Adrenal gland (tissue), 5 donors: ENCODE data around the gene PIP4K2B.

Experiments
- CTCF ChIP-seq, 6 experiments: fragments of 450-650 bp in 4 of 6; fragments of 200-600 bp in 2 of 6; sonication (generic) in 1 of 6; IDR thresholded peaks; 1 replicate in 5 of 6; 2 replicates in 1 of 6; pipeline versions ENCODE4 v1.5.1 to v1.8.0; 2016 to 2021; ENCODE audit warnings: antibody characterized with exemption in 6 of 6, mild to moderate bottlenecking in 2 of 6, moderate library complexity in 1 of 6
- POLR2A ChIP-seq, 2 donors: fragments of 450-650 bp; IDR thresholded peaks; one replicate each; pipeline ENCODE4 v1.6.1; 2017; ENCODE audit warnings: antibody characterized with exemption in 2 of 2, mild to moderate bottlenecking in 2 of 2, moderate library complexity in 1 of 2
- donor health status: DM: no; HTN: no; CAD: no.

GRCh38 chr17:38786372-38786771 lies 13.0 kb downstream of the PIP4K2B start:
- no peak for TF ChIP-seq CTCF (IDR thresholded peaks at IDR 0.05)
- no peak for TF ChIP-seq POLR2A (IDR thresholded peaks at IDR 0.05)
